Gastrocnemius medialis (tissue), 4 donors: ENCODE data around the gene AQP6. TPM values are rescaled to one million over a fixed set of nuclear protein-coding genes. Genes with fewer than 3 reads are reported as not detected.

Experiments
- ATAC-seq, 2 donors: fragments of 150-250 bp; one replicate each; pipeline ENCODE4 v1.9.1; 2016
- DNase-seq, 2 donors: peaks; one replicate each; pipeline ENCODE4 v3.0.0-alpha.2; 2019
- H3K27ac ChIP-seq, 4 donors: fragments of 200-600 bp; sonication (generic); 1 replicate in 1 of 4; 2 replicates in 3 of 4; pipeline ENCODE4 v1.5.1; 2016 to 2018; ENCODE audit warnings: mild to moderate bottlenecking in 2 of 4, moderate library complexity in 1 of 4
- H3K27me3 ChIP-seq, 3 donors: fragments of 200-600 bp; sonication (generic) in 2 of 3; 1 replicate in 1 of 3; 2 replicates in 2 of 3; pipeline versions ENCODE4 v1.5.1 to v1.6.0; 2016 to 2019; ENCODE audit warnings: mild to moderate bottlenecking in 1 of 3, moderate library complexity in 1 of 3
- H3K36me3 ChIP-seq, 2 donors: fragments of 200-600 bp; sonication (generic) in 1 of 2; one replicate each; pipeline ENCODE4 v1.5.1; 2017 to 2018
- H3K4me1 ChIP-seq, 2 donors: fragments of 200-600 bp; sonication (generic) in 1 of 2; one replicate each; pipeline ENCODE4 v1.5.1; 2016 to 2017; ENCODE audit warnings: mild to moderate bottlenecking in 2 of 2
- H3K4me3 ChIP-seq, 4 donors: fragments of 200-600 bp; sonication (generic) in 3 of 4; 1 replicate in 1 of 4; 2 replicates in 3 of 4; pipeline ENCODE4 v1.5.1; 2016 to 2019; ENCODE audit warnings: mild to moderate bottlenecking in 2 of 4
- H3K9me3 ChIP-seq, 3 donors: fragments of 200-600 bp; sonication (generic) in 2 of 3; 1 replicate in 1 of 3; 2 replicates in 2 of 3; pipeline ENCODE4 v1.5.1; 2016 to 2019
- CTCF ChIP-seq, 5 experiments: fragments of 450-650 bp in 3 of 5; fragments of 200-600 bp in 2 of 5; sonication (generic) in 2 of 5; IDR thresholded peaks in 4 of 5; conservative IDR thresholded peaks in 1 of 5; 1 replicate in 4 of 5; 2 replicates in 1 of 5; pipeline ENCODE4 v1.5.1; 2016 to 2019; ENCODE audit warnings: antibody characterized with exemption in 5 of 5, mild to moderate bottlenecking in 3 of 5, moderate library complexity in 3 of 5
- POLR2A ChIP-seq, 2 donors: fragments of 450-650 bp; IDR thresholded peaks; one replicate each; pipeline ENCODE4 v1.6.1; 2017; ENCODE audit warnings: antibody characterized with exemption in 2 of 2, mild to moderate bottlenecking in 2 of 2, moderate library complexity in 2 of 2
- in situ Hi-C, 4 donors: fragments of 200-750 bp; cut with MboI; loops; one replicate each; pipeline versions ENCODE4 v1.15.0 to v1.8.0; 2017; ENCODE audit warnings: low sequenced_read_pairs in 4 of 4
- intact Hi-C: fragments of 100-400 bp; cut with DNase I; formaldehyde crosslinking; loops from one replicate; pipeline ENCODE4 v1.15.1; 2023; ENCODE audit warnings: low total_unique reads
- total RNA-seq, 4 donors: library from RNA; depleted of rRNA; stranded (reverse); fragments of >200 nt; gene quantifications; one replicate each; pipeline versions ENCODE4 v1.1.0 to v1.2.3, GENCODE V29; 2016

AQP6 gene
- total RNA-seq, 4 donors from 2014 or later: not detected

DNA sequence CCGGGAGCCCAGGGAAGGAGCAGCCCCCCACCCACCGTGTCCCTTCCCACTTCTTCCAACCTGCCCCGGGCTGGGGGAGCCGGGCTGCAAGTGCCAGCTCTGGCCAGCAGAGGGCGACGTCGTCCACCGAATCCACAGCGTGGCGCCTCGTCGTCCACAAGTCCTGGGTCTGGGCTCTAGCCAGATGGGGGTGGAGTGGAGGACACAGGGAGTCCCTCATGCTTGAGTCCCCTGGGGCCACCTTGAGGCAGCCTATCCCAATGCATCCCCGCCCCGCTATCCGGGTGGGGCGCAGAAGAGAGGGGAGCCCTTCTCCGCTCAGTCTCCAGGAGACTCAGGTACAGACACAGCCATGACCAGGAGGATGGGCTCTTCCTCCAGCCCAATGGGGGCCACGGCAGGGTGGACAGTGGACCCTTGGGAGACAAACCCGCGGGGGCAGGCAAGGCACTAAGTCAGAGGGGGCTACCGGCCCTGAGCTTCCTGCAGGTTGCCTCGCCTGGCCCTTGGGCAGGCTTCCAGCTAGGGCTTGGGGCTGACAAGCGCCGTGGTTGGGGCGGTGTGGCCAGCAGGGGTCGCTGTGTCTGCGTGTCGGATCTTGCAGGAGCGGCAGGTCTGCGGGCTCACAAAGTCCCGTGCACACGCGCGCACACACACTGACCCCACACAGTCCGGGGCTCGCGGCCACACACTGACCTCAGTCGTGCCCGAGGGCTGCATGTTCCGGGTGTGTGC is 5.5 kb upstream of the AQP6 start:
- Histone ChIP-seq H3K36me3 (no peaks in the 10 kb centered on the region), H3K9me3 (no peaks in the 10 kb centered on the region), H3K27me3 (peaks cover 4 to 22% (median 17%) of the 10 kb centered on the region in 3 donors), H3K27ac (no peak overlapping the region), H3K4me3 (peak overlapping the region; percentile 36 to 50 (median 40)), H3K4me1 (peaks cover 0 to 5% of the 10 kb centered on the region in 2 donors)
- ATAC-seq (peak; percentile 76 to 86), DNase-seq (peak; percentile 48 to 64)
- intact Hi-C loops: loop anchor here (2.0 to 10.0 kb wide), 3 partner anchors 90 to 205 kb away; partner anchors contain the start of gene ASIC1
- in situ Hi-C loops: no loop called here
- TF ChIP-seq POLR2A (IDR thresholded peaks at IDR 0.05): no peak
- TF ChIP-seq CTCF (IDR thresholded peaks at IDR 0.05 in 4 of 5, conservative IDR thresholded peaks at IDR 0.05 in 1 of 5): peak; percentile 66 to 91 (median 88)

DNA sequence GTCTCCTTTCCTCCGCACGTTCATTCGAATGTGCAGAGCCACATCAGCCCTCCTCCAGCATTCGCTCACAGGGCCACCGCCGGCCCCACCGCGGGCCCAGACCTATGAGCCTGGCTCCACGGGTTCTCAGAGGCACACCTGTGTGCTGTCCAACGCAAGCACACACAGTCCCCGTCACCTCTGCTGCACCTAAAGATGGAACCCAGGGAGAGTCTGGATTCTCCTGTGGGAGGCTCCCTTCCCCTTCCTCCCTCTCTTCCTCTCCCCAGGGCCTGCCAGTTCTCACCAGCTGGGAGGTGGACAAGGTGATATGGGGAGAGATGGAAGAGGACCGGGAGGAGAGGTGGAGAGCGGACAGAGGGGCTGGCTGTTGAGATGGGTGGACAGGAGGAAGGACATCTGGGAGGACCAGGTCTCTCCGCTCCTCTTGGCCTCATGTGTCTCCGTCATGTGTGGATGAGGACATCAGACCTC is 4.9 kb upstream of the AQP6 start:
- H3K4me1 ChIP-seq: peaks cover 0 to 5% of the 10 kb centered on the region in 2 donors

GRCh38 chr12:49968471-49968870 is 4.3 kb upstream of the AQP6 start:
- no peak overlapping the region for H3K4me3 ChIP-seq
- in situ Hi-C loops (no loop called here), intact Hi-C loops (loop anchor here (1.0 to 10.0 kb wide), 3 partner anchors 102 to 204 kb away; no protein-coding TSS in a partner anchor)
- no peak overlapping the region for H3K27ac ChIP-seq
- ATAC-seq (no peak), DNase-seq (no peak)
- peaks cover 0 to 5% of the 10 kb centered on the region in 2 donors for H3K4me1 ChIP-seq
- H3K36me3 ChIP-seq: no peaks in the 10 kb centered on the region
- H3K27me3 ChIP-seq: peaks cover 4 to 21% (median 13%) of the 10 kb centered on the region in 3 donors
- no peaks in the 10 kb centered on the region for H3K9me3 ChIP-seq
- no peak for TF ChIP-seq POLR2A (IDR thresholded peaks at IDR 0.05)
- no peak for TF ChIP-seq CTCF (IDR thresholded peaks at IDR 0.05 in 4 of 5, conservative IDR thresholded peaks at IDR 0.05 in 1 of 5)

More for the DNA sequence above, 4.9 kb upstream of the AQP6 start:
- DNase-seq: no peak
- intact Hi-C loops: loop anchor here (1.0 to 10.0 kb wide), 4 partner anchors 89 to 204 kb away; partner anchors contain the start of gene ASIC1
- TF ChIP-seq CTCF (IDR thresholded peaks at IDR 0.05 in 4 of 5, conservative IDR thresholded peaks at IDR 0.05 in 1 of 5) (no peak), POLR2A (IDR thresholded peaks at IDR 0.05) (no peak)
- Histone ChIP-seq H3K27me3 (peaks cover 4 to 21% (median 13%) of the 10 kb centered on the region in 3 donors), H3K27ac (no peak overlapping the region), H3K9me3 (no peaks in the 10 kb centered on the region), H3K4me3 (peak overlapping the region; percentile 36 to 50 (median 40)), H3K36me3 (no peaks in the 10 kb centered on the region)
- ATAC-seq: no peak
- in situ Hi-C loops: no loop called here

DNA sequence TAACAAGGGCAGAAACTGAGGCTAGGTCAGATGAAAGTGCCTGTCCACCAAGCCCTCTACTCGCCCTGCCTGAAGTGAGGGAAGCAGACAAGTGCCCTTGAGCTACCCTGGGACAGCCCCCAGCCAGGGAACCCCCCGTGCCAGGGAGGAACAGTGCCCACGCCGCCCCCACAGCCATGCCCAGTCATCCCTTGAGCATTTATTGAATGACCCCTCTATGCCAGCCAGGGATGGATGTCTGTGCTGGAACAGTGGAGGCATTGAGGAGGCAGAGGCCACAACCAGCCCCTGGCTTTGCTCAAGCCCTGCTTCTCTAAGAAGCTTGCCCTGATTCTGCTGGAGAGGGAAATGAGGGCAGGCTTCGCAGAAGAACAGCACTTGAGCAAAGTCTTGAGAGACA is 3.7 kb upstream of the AQP6 start:
- Histone ChIP-seq H3K4me3 (no peak overlapping the region), H3K27ac (no peak overlapping the region), H3K36me3 (no peaks in the 10 kb centered on the region), H3K27me3 (peaks cover 4 to 21% (median 13%) of the 10 kb centered on the region in 3 donors), H3K4me1 (peaks cover 0 to 5% of the 10 kb centered on the region in 2 donors), H3K9me3 (no peaks in the 10 kb centered on the region)
- intact Hi-C loops (loop anchor here (5.0 to 10.0 kb wide), 2 partner anchors 104 to 203 kb away; no protein-coding TSS in a partner anchor), in situ Hi-C loops (no loop called here)
- no peak for TF ChIP-seq CTCF (IDR thresholded peaks at IDR 0.05 in 4 of 5, conservative IDR thresholded peaks at IDR 0.05 in 1 of 5)
- DNase-seq (no peak), ATAC-seq (no peak)
